GM19023 (cell line): ENCODE data around the gene LSMEM2.
"Not testable (repeated sequence)": the region's sequence is repeated elsewhere in the genome, so short reads cannot be mapped to it uniquely, and the experiment has no call there.

Experiments
- ATAC-seq: cut with Tn5 transposase; IDR thresholded peaks from one replicate; pipeline ENCODE4 v1.9.1; 2021; ENCODE audit warnings: mild to moderate bottlenecking, moderate library complexity; ENCODE audit not compliant: unreplicated experiment

The LSMEM2 gene

DNA sequence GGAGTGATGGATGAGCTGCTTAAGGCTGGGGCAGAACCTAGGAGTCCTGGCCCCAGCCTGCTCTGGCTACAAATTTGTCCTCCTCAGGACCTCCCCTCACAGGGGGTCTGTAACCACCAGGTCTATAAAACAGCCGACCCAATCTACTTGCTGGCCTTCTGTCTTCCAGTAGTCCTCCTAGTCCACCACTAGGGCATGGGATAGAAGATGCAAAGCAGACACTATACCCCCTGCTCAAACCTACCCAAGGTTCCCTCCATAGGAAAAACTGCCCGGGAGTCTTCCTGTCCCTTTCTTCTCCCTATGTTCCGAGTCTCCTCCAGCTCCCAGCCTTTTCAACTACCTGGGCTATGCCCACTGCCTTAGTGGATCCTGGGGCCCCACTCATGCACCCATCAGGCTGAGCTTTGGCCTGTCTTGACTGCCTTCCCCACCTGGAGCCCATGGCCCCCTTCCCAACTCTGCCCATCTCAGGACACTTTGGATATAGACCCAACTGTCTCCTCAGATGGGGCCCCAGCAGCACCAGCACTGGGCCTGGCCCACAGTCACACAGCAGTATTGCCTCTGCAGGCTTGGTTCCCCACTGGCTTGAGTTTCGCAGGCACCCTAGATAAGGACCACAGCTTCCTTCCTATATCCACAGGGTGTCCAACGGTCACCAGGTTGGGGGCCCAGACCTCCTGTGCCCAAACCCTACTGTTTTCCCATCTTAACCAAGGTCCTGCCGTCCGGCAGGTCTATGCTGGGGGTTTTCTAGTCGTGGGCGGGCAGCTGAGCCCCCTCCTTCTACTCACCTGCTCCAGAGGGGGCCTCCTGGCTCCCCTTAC is 19.2 kb downstream of the LSMEM2 start:
- no peak for ATAC-seq

DNA sequence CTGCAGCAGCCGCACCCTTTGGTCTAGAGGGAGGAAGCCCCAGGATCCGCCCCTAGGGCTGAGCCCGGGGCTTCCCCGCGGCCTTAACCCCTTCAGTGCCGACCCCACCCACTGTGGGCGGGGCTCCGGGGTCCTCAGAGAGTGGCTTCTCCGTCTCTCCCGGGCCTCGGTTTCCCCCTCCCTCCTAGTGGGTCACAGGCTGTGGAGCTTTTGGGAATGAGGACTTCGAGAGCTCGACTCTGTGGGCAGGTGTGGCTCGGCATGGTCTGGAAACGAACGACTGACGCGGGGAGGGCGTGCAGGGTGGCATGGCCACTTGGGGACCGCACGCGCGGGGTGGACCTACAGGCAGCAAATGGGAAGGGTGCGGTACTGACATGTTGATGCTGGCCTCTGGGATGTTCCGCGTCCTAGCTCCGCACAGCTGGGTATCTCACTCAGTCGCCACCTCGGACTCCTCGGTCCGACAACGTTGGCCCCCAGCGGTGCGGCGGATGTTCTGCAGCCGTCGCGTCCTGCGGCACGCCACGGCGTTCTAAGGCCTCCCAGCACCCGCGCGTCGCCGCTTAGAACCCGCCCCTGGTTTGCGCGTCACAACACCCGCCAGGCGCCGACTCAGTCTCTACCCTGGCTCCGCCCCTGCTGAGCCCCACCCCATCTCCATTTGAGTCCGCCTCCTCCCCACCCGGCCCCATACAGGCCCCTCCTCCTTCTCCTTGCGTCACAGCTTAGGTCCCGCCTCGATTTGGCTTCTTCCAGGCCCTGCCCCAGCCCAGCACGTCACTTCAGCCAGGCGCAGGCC is 20.1 kb downstream of the LSMEM2 start, which contains the start of the genes HYAL3 and NAA80:
Gene HYAL3 (minus strand): TSS at position 570 of the 802 bp plus-strand sequence. CDS start 3,803 bp downstream, outside the sequence.
Gene NAA80 (minus strand): TSS at position 570 of the 802 bp plus-strand sequence. CDS start 1,942 bp downstream, outside the sequence.
- ATAC-seq, result peak; percentile 89

DNA sequence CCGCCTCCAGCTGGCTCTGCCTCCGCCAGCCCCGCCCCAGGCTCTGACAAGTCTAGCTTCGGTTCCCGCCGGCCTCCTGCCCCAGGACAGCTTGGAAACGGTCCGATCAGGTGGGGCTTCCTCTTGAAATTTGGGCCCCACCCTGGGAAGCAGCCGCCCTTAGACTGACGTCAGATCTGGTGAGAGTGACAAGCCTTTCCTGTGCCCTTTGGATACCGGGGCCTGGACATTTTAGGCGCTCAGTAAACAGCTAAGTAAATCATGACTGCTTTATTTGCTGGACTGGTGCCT is 20.7 kb downstream of the LSMEM2 start:
- ATAC-seq, result no peak

GRCh38 chr3:50299929-50300680 is 21.2 kb downstream of the LSMEM2 start:
- ATAC-seq, result no peak

- no peak for ATAC-seq
Measured at GRCh38 chr3:50300681-50301254, 21.9 kb downstream of the LSMEM2 start.

GRCh38 chr3:50302095-50303012 is 23.5 kb downstream of the LSMEM2 start:
- ATAC-seq, result no peak

- no peak for ATAC-seq
Measured at GRCh38 chr3:50303013-50303815, 24.3 kb downstream of the LSMEM2 start, which contains the start of gene HYAL1. HYAL1 (minus strand) TSS chr3:50303574; CDS start chr3:50302956, 618 bp downstream.

- no peak for ATAC-seq
Measured at GRCh38 chr3:50304601-50305000, 25.7 kb downstream of the LSMEM2 start.

GRCh38 chr3:50312041-50312440 is 33.2 kb downstream of the LSMEM2 start:
- not testable (repeated sequence) for ATAC-seq

GRCh38 chr3:50314342-50314741 is 35.5 kb downstream of the LSMEM2 start:
- no peak for ATAC-seq

DNA sequence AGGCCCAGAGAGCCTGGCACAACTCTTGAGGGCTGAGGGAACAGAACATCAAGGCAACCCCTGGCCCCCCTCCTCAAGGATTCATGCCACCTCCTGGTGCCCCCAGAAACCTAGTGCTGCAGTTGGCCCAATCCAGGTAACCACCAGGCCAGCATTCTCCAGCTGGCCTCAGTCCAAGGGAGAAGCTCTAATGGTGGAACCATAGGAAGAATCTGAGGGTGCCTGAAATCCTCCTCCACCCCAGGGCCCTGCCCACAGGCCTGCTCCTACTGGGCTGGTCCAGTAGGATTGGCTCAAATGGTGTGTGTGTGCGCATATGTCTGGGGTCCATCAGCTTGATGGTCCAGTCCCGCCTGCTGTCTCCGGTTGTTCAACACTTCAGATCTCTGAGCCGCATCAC is 35.9 kb downstream of the LSMEM2 start:
- ATAC-seq, result no peak

DNA sequence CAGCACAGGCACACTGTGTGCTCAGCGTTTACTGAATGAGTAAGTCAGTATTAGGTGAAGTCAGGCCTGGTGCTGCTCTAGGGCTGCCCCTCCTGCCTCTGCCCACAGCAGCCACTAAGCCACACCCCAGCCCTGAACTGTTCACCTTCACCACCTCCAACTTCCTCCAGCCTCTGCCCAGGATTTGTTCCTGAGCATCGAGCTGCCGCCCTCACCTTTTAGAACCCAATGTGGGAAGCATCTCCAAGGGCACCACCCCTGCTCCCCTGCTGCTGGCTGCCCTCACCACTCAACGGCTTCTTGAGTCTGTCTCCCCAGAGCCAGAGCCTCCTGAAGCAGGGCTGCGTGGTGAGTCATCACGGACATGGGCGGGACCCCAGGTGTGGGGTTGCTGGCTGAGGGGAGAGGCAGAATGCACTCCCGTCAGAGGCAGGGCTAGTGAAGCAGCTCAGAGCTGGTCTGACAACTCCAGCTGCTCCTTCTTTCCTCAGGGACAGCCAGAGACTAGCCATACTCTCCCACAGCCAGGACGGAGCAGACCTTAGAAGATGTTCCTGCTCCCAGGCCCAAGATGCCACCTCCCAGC is 37.9 kb downstream of the LSMEM2 start:
- ATAC-seq, result no peak

DNA sequence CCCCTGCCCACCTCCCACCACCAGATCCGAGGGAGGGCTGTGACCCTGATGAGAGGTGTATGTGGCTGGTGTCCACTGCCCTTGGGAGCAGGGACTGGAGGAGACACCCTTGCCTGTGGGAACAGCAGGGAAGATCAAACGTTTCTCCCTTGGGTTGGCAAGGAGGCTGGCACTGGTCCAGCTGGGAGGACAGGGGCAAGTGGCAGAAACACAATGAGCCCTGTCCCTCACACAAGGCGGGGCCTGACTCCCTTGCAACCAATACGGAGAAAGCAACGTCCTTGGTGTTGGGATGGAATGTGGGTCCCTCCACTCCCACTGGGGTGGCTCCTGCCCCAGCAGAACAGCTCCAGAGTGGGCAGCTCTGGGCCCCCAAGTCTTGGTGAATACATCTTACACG is 38.4 kb downstream of the LSMEM2 start:
- ATAC-seq, result no peak

DNA sequence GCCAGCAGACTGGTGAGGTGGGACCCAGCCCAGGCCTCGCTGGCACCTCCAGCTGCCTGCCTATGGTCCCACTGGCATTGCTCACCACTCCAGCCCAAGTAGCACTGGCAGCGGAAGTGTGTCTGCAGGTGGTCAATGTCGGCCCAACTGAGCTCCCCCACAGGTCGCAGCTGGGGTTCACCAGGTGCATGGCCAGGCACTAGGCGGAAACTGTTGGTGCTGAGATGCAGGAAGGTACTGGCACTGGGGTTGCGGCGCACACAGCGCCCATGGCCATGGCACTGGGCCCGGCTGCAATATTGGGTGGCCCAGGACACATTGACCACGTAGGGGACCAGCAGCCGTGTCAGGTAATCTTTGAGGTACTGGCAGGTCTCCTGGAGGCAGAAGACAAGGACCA is 39.3 kb downstream of the LSMEM2 start:
- ATAC-seq, result no peak

DNA sequence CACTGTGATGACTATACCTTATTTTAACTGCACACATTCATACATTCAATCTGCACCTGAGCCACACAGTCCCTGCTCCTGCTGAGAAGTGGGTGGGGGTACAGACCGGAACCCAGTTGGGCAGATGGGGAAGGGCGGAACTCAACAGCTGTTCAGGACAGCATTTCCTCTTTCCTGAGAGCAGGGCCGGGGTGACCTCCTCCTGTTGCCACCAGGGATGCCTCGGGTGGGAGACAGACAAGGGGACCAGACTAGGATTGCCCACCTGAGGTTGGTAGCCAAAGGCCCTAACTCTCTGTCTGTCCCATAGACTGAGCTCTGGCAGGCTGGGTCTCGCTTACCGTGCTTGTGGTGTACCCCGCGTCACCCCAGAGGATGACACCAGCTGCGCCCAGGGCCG is 39.7 kb downstream of the LSMEM2 start:
- ATAC-seq, result no peak

DNA sequence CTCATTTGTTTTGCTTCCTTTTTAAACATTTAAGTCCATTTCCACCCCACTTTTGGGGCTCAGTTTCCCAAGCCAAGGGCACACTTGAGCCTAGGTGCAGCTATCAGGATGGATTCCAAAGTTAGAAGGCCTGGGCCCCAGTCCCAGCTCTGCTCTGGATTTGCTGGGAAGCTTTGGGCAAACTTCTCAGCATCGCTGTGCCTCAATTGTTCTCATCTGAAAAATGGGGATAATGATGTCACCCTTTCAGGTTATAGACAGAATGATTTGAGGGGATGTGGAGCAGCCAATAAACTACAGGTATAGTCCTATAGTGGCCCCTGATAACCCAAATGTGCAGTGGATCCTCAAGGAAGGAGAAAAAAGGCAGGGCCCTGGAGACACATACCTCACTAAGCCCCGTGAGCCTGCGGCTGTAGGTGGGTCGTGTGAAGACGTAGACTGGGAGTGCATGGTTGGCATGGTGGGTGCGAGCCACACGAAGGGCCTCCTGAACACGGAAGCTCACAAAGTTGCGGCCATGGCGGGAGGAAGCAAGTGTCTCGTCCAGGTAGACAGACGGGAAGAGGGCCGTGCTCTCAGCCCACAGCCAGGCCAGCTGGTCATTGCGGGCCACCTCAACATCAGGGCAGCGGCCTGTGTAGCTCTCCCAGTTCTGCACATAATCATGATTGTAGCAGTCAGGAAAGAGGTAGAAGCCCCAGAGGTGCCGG is 40.5 kb downstream of the LSMEM2 start:
- ATAC-seq, result no peak

GRCh38 chr3:50319894-50320625 is 41.2 kb downstream of the LSMEM2 start:
- ATAC-seq, result no peak
